Caco-2 (cell line): ENCODE results near the gene PRMT2. TPM values are rescaled to one million over a fixed set of nuclear protein-coding genes. Genes with fewer than 3 reads are reported as not detected.
"Not testable (repeated sequence)": the region's sequence is repeated elsewhere in the genome, so short reads cannot be mapped to it uniquely, and the experiment has no call there.

Source experiments
- BruUV-seq: library from RNA; stranded (reverse); fragments of 400-500 nt; replicated peaks from 2 replicates; lab custom pipeline; 2021; lab: Mats Ljungman, UMichigan
- CTCF ChIA-PET: fragments of 300-600 bp; sonication (Branson Sonifier 250); formaldehyde crosslinking; loops from one replicate; lab custom pipeline; 2022; ENCODE audit warnings: antibody characterized with exemption; lab: Charles Lee
- POLR2A ChIA-PET: fragments of 300-600 bp; sonication (Branson Sonifier 250); formaldehyde crosslinking; loops from one replicate; lab custom pipeline; 2022; ENCODE audit warnings: antibody characterized with exemption; lab: Charles Lee
- DNase-seq, 2 experiments: peaks; one replicate each; pipeline versions ENCODE4 v3.0.0 to v3.0.0-alpha.2; 2020 to 2022
- H3K27me3 ChIP-seq: replicated peaks from 2 replicates; pipeline ENCODE4 v1.6.0; 2011; ENCODE audit warnings: low read length; ENCODE audit not compliant: control insufficient read depth, insufficient read depth
- H3K36me3 ChIP-seq: 2 replicates; pipeline ENCODE4 v1.5.1; 2011; ENCODE audit warnings: low read length; ENCODE audit not compliant: control insufficient read depth, insufficient read depth
- H3K4me1 ChIP-seq: fragments of 250-450 bp; sonication (Bioruptor Pico); 2 replicates; pipeline ENCODE4 v1.5.1; 2020; ENCODE audit warnings: mild to moderate bottlenecking
- H3K4me3 ChIP-seq: 2 replicates; pipeline ENCODE4 v1.5.1; 2011; ENCODE audit warnings: low read depth, mild to moderate bottlenecking, control low read depth, low read length
- H3K9me3 ChIP-seq: fragments of 250-450 bp; sonication (Bioruptor Pico); 2 replicates; pipeline ENCODE4 v1.5.1; 2020; ENCODE audit warnings: mild to moderate bottlenecking, moderate library complexity
- H3K27ac Mint-ChIP-seq: one replicate; pipeline ENCODE4 v1.8.0; 2022; ENCODE audit warnings: mixed read lengths; ENCODE audit not compliant: unreplicated experiment
- H3K27me3 Mint-ChIP-seq: one replicate; pipeline ENCODE4 v1.8.0; 2022; ENCODE audit warnings: mixed read lengths; ENCODE audit not compliant: insufficient read depth, unreplicated experiment
- H3K36me3 Mint-ChIP-seq: one replicate; pipeline ENCODE4 v1.8.0; 2022; ENCODE audit warnings: mild to moderate bottlenecking, mixed read lengths; ENCODE audit not compliant: insufficient read depth, unreplicated experiment
- H3K4me1 Mint-ChIP-seq: one replicate; pipeline ENCODE4 v1.8.0; 2022; ENCODE audit warnings: low read depth, mixed read lengths; ENCODE audit not compliant: unreplicated experiment
- H3K4me3 Mint-ChIP-seq: one replicate; pipeline ENCODE4 v1.8.0; 2022; ENCODE audit warnings: mild to moderate bottlenecking, moderate library complexity, mixed read lengths; ENCODE audit not compliant: unreplicated experiment
- H3K9me3 Mint-ChIP-seq: one replicate; pipeline ENCODE4 v1.8.0; 2022; ENCODE audit warnings: mixed read lengths; ENCODE audit not compliant: unreplicated experiment
- intact Hi-C: fragments of 100-400 bp; cut with micrococcal nuclease; formaldehyde crosslinking; loops from one replicate; pipeline ENCODE4 v1.10.0; 2022; ENCODE audit not compliant: unreplicated experiment
- total RNA-seq: library from RNA; stranded (reverse); gene quantifications from 2 replicates; pipeline ENCODE4 v1.2.3, GENCODE V29; 2022
- TF ChIP-seq, protein P1 (sequence below), 2 experiments: fragments of 200-600 bp in 1 of 2; IDR thresholded peaks; 1 replicate in 1 of 2; 2 replicates in 1 of 2; pipeline versions ENCODE4 v1.5.1 to v1.8.0; 2011 to 2022; ENCODE audit warnings: antibody characterized with exemption in 1 of 2, control low read depth in 1 of 2, inconsistent platforms in 1 of 2, low read depth in 1 of 2, low read length in 1 of 2, mild to moderate bottlenecking in 1 of 2, moderate library complexity in 1 of 2; ENCODE audit not compliant: insufficient read depth in 1 of 2, severe bottlenecking in 1 of 2, unreplicated experiment in 1 of 2

PRMT2 gene
- total RNA-seq, 1 experiment from 2014 or later = 56.2 TPM

DNA sequence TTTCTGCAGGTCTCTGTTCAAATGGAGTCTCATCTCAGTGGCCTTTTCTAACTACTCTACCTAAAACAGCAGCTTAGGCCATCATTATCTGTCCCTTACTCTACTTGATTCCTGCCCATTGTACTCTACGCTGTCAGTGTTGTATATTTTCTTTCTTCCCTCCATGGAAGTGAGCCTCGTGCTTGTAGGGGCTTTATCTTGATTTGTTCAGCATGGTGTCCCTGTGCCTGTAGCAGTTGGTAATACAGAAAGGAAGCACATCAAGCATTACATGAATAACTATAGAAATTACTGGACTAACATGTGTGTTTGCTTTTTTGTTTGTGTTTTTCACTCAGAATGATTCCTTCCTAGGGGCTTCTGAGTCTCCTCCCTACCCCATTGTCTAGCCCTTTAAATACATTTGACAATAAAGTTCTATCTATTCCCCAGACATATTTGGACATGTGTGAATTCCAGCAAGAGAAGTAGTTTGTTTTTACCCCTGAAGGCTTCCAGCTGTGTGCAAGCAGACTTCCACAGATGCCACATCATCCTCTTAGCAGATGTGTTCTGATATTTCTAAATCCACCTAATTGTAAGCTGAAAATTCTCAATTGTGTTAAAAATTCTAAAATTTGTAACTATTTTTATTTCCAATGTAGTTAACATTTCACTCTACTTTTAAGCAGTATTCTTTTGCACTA lies 40.3 kb downstream of the PRMT2 start:
- Histone ChIP-seq H3K27me3 (no peaks in the 10 kb centered on the region), H3K9me3 (no peaks in the 10 kb centered on the region), H3K4me1 (no peaks in the 10 kb centered on the region), H3K36me3 (no peaks in the 10 kb centered on the region), H3K4me3 (no peak overlapping the region)
- TF ChIP-seq, protein P1, sequence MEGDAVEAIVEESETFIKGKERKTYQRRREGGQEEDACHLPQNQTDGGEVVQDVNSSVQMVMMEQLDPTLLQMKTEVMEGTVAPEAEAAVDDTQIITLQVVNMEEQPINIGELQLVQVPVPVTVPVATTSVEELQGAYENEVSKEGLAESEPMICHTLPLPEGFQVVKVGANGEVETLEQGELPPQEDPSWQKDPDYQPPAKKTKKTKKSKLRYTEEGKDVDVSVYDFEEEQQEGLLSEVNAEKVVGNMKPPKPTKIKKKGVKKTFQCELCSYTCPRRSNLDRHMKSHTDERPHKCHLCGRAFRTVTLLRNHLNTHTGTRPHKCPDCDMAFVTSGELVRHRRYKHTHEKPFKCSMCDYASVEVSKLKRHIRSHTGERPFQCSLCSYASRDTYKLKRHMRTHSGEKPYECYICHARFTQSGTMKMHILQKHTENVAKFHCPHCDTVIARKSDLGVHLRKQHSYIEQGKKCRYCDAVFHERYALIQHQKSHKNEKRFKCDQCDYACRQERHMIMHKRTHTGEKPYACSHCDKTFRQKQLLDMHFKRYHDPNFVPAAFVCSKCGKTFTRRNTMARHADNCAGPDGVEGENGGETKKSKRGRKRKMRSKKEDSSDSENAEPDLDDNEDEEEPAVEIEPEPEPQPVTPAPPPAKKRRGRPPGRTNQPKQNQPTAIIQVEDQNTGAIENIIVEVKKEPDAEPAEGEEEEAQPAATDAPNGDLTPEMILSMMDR (IDR thresholded peaks at IDR 0.05; ENCODE audit: insufficient read depth in 1 of 2, low read depth in 1 of 2, low read length in 1 of 2, severe bottlenecking in 1 of 2, unreplicated experiment in 1 of 2) = no peak
- peaks cover 3% of the 10 kb centered on the region for H3K27me3 Mint-ChIP-seq
- no peak overlapping the region for H3K27ac Mint-ChIP-seq
- ChIA-PET POLR2A (no interaction called here), CTCF (no interaction called here)
- intact Hi-C loops = no loop called here
- no peaks in the 10 kb centered on the region for H3K4me1 Mint-ChIP-seq
- no peaks in the 10 kb centered on the region for H3K9me3 Mint-ChIP-seq
- no peak for DNase-seq
- no peak overlapping the region for H3K4me3 Mint-ChIP-seq
- H3K36me3 Mint-ChIP-seq = no peaks in the 10 kb centered on the region
- no TSS peak for BruUV-seq

DNA sequence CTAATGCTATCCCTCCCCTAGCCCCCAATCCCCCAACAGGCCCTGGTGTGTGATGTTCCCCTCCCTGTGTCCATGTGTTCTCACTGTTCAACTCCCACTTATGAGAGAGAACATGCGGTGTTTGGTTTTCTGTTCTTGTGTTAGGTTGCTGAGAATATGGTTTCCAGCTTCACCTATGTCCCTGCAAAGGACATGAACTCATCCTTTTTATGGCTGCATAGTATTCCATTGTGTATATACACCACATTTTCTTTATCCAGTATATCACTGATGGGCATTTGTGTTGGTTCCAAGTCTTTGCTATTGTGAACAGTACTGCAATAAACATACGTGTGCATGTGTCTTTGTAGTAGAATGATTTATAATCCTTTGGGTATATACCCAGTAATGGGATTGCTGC lies 41.1 kb downstream of the PRMT2 start:
- H3K27ac Mint-ChIP-seq, H3K27me3 ChIP-seq, DNase-seq, intact Hi-C loops, CTCF ChIA-PET, H3K4me3 ChIP-seq, H3K4me1 Mint-ChIP-seq, H3K4me1 ChIP-seq, H3K9me3 ChIP-seq, H3K9me3 Mint-ChIP-seq, BruUV-seq, H3K36me3 ChIP-seq, H3K4me3 Mint-ChIP-seq, H3K27me3 Mint-ChIP-seq, H3K36me3 Mint-ChIP-seq, POLR2A ChIA-PET: not testable (repeated sequence)

GRCh38 chr21:46681593-46681992 lies 46.1 kb downstream of the PRMT2 start:
- H3K36me3 Mint-ChIP-seq, H3K4me1 ChIP-seq, BruUV-seq, H3K27me3 ChIP-seq, H3K9me3 ChIP-seq, H3K9me3 Mint-ChIP-seq, H3K27ac Mint-ChIP-seq, H3K4me1 Mint-ChIP-seq, DNase-seq, H3K27me3 Mint-ChIP-seq, H3K4me3 ChIP-seq, intact Hi-C loops, CTCF ChIA-PET, H3K4me3 Mint-ChIP-seq, POLR2A ChIA-PET, H3K36me3 ChIP-seq: not testable (repeated sequence)

GRCh38 chr21:46698652-46699051 lies 63.2 kb downstream of the PRMT2 start:
- H3K4me1 ChIP-seq, CTCF ChIA-PET, H3K27ac Mint-ChIP-seq, H3K27me3 ChIP-seq, H3K9me3 Mint-ChIP-seq, H3K36me3 Mint-ChIP-seq, H3K4me1 Mint-ChIP-seq, H3K36me3 ChIP-seq, H3K27me3 Mint-ChIP-seq, H3K9me3 ChIP-seq, H3K4me3 Mint-ChIP-seq, DNase-seq, H3K4me3 ChIP-seq, BruUV-seq, intact Hi-C loops, POLR2A ChIA-PET: not testable (repeated sequence)

GRCh38 chr21:46699104-46699503 lies 63.6 kb downstream of the PRMT2 start:
- BruUV-seq, H3K4me3 Mint-ChIP-seq, H3K4me1 Mint-ChIP-seq, intact Hi-C loops, H3K36me3 ChIP-seq, H3K27me3 ChIP-seq, H3K36me3 Mint-ChIP-seq, H3K27me3 Mint-ChIP-seq, POLR2A ChIA-PET, CTCF ChIA-PET, H3K9me3 Mint-ChIP-seq, H3K9me3 ChIP-seq, H3K4me1 ChIP-seq, H3K4me3 ChIP-seq, DNase-seq, H3K27ac Mint-ChIP-seq: not testable (repeated sequence)
